H9 (cell line): ENCODE data around the gene EEIG2. TPM values are rescaled to one million over a fixed set of nuclear protein-coding genes. Genes with fewer than 3 reads are reported as not detected.

Source experiments
- DNase-seq: peaks from one replicate; pipeline ENCODE4 v3.0.0-alpha.2; 2017
- H2AFZ ChIP-seq: one replicate; pipeline ENCODE4 v1.6.1; 2013; ENCODE audit warnings: mild to moderate bottlenecking, low read length, control low read depth, moderate library complexity
- H2AK5ac ChIP-seq: 2 replicates; pipeline ENCODE4 v1.6.1; 2013; ENCODE audit warnings: low read length, control low read depth, mixed read lengths; ENCODE audit not compliant: insufficient read length
- H2BK120ac ChIP-seq: one replicate; pipeline ENCODE4 v1.6.1; 2013; ENCODE audit warnings: low read depth, mild to moderate bottlenecking, low read length, control low read depth, inconsistent platforms; ENCODE audit not compliant: poor library complexity, severe bottlenecking
- H2BK12ac ChIP-seq: 2 replicates; pipeline ENCODE4 v1.6.1; 2013; ENCODE audit warnings: low read length, control low read depth, mixed read lengths, low read depth; ENCODE audit not compliant: insufficient read length
- H2BK15ac ChIP-seq: 2 replicates; pipeline ENCODE4 v1.6.1; 2013; ENCODE audit warnings: low read depth, low read length, control low read depth
- H2BK20ac ChIP-seq: one replicate; pipeline ENCODE4 v1.6.1; 2013; ENCODE audit warnings: low read depth, mild to moderate bottlenecking, low read length, control low read depth, inconsistent platforms; ENCODE audit not compliant: poor library complexity, severe bottlenecking
- H2BK5ac ChIP-seq: 2 replicates; pipeline ENCODE4 v1.6.1; 2013; ENCODE audit warnings: low read length, control low read depth, mixed read lengths; ENCODE audit not compliant: insufficient read length
- H3K14ac ChIP-seq: 2 replicates; pipeline ENCODE4 v1.6.1; 2013; ENCODE audit warnings: low read length, control low read depth; ENCODE audit not compliant: insufficient read depth
- H3K18ac ChIP-seq: 2 replicates; pipeline ENCODE4 v1.6.1; 2013; ENCODE audit warnings: low read depth, mild to moderate bottlenecking, mixed read lengths, low read length, control low read depth; ENCODE audit not compliant: insufficient read length
- H3K23ac ChIP-seq: 2 replicates; pipeline ENCODE4 v1.6.1; 2013; ENCODE audit warnings: low read length, control low read depth, mixed read lengths, low read depth; ENCODE audit not compliant: insufficient read length
- H3K23me2 ChIP-seq: 2 replicates; pipeline ENCODE4 v1.6.1; 2013; ENCODE audit warnings: low read depth, mild to moderate bottlenecking, mixed read lengths, low read length, control low read depth; ENCODE audit not compliant: insufficient read length, poor library complexity, severe bottlenecking
- H3K27ac ChIP-seq: 2 replicates; pipeline ENCODE4 v1.5.1; 2013; ENCODE audit warnings: low read length, control low read depth, mixed read lengths, low read depth; ENCODE audit not compliant: insufficient read length
- H3K27me3 ChIP-seq: 2 replicates; pipeline ENCODE4 v1.6.1; 2013; ENCODE audit warnings: low read length, control low read depth, inconsistent platforms; ENCODE audit not compliant: insufficient read depth
- H3K4ac ChIP-seq: 2 replicates; pipeline ENCODE4 v1.6.1; 2013; ENCODE audit warnings: low read depth, mild to moderate bottlenecking, control low read depth, inconsistent platforms, low read length, moderate library complexity
- H3K4me1 ChIP-seq: 2 replicates; pipeline ENCODE4 v1.6.1; 2013; ENCODE audit warnings: low read length, control low read depth, inconsistent platforms; ENCODE audit not compliant: insufficient read depth
- H3K4me2 ChIP-seq: 2 replicates; pipeline ENCODE4 v1.6.1; 2013; ENCODE audit warnings: low read length, control low read depth, mixed read lengths; ENCODE audit not compliant: insufficient read length, insufficient read depth
- H3K56ac ChIP-seq: 2 replicates; pipeline ENCODE4 v1.6.1; 2013; ENCODE audit warnings: low read depth, mild to moderate bottlenecking, mixed read lengths, low read length, control low read depth; ENCODE audit not compliant: insufficient read length
- H3K79me1 ChIP-seq: 2 replicates; pipeline ENCODE4 v1.6.1; 2013; ENCODE audit warnings: low read depth, mild to moderate bottlenecking, moderate library complexity, low read length, control low read depth, inconsistent platforms; ENCODE audit not compliant: insufficient read depth, poor library complexity, severe bottlenecking
- H3K79me2 ChIP-seq: 2 replicates; pipeline ENCODE4 v1.6.1; 2013; ENCODE audit warnings: low read length, control low read depth, inconsistent platforms; ENCODE audit not compliant: insufficient read depth
- H3K9ac ChIP-seq: 2 replicates; pipeline ENCODE4 v1.6.1; 2013; ENCODE audit warnings: low read length, control low read depth, mixed read lengths; ENCODE audit not compliant: insufficient read length; ENCODE audit errors: extremely low read depth
- H3K9me3 ChIP-seq: one replicate; pipeline ENCODE4 v1.6.1; 2013; ENCODE audit warnings: low read depth, low read length, inconsistent platforms; ENCODE audit not compliant: control insufficient read depth
- H3T11ph ChIP-seq: one replicate; pipeline ENCODE4 v1.6.1; 2013; ENCODE audit warnings: mild to moderate bottlenecking, low read length, control low read depth, inconsistent platforms
- H4K20me1 ChIP-seq: one replicate; pipeline ENCODE4 v1.6.1; 2013; ENCODE audit not compliant: control insufficient read depth, insufficient read length, insufficient read depth
- H4K5ac ChIP-seq: 2 replicates; pipeline ENCODE4 v1.6.1; 2013; ENCODE audit warnings: low read depth, mild to moderate bottlenecking, mixed read lengths, low read length, control low read depth; ENCODE audit not compliant: insufficient read length
- H4K8ac ChIP-seq: replicated peaks from 2 replicates; pipeline ENCODE4 v1.6.1; 2013; ENCODE audit warnings: low read length, control low read depth, mixed read lengths, low read depth; ENCODE audit not compliant: insufficient read length
- H4K91ac ChIP-seq: 2 replicates; pipeline ENCODE4 v1.6.1; 2013; ENCODE audit warnings: low read depth, mild to moderate bottlenecking, moderate library complexity, mixed read lengths, low read length, control low read depth; ENCODE audit not compliant: insufficient read length
- H3K27ac Mint-ChIP-seq, 3 experiments: 2 replicates in 2 of 3; 3 replicates in 1 of 3; pipeline ENCODE4 v1.8.0; 2020 to 2021; ENCODE audit warnings: mixed read lengths in 3 of 3, mild to moderate bottlenecking in 1 of 3, moderate library complexity in 1 of 3
- H3K27me3 Mint-ChIP-seq: 2 replicates; pipeline ENCODE4 v1.8.0; 2021; ENCODE audit warnings: low read depth, mild to moderate bottlenecking, moderate library complexity, mixed read lengths
- H3K36me3 Mint-ChIP-seq, 3 experiments: 2 replicates in 2 of 3; 3 replicates in 1 of 3; pipeline ENCODE4 v1.8.0; 2020 to 2021; ENCODE audit warnings: low read depth in 3 of 3, mixed read lengths in 3 of 3; ENCODE audit not compliant: insufficient read depth in 1 of 3
- H3K4me1 Mint-ChIP-seq, 2 experiments: 2 replicates each; pipeline ENCODE4 v1.8.0; 2020; ENCODE audit warnings: mixed read lengths in 2 of 2
- H3K4me3 Mint-ChIP-seq, 2 experiments: 2 replicates in 1 of 2; 3 replicates in 1 of 2; pipeline ENCODE4 v1.8.0; 2020 to 2021; ENCODE audit warnings: mild to moderate bottlenecking in 2 of 2, mixed read lengths in 2 of 2, moderate library complexity in 1 of 2
- H3K9me3 Mint-ChIP-seq, 2 experiments: 2 replicates in 1 of 2; 3 replicates in 1 of 2; pipeline ENCODE4 v1.8.0; 2020; ENCODE audit warnings: mild to moderate bottlenecking in 2 of 2, mixed read lengths in 2 of 2, moderate library complexity in 1 of 2
- WGBS: extraction: QIAGEN DNeasy Blood & Tissue Kit; methylation state at CpG from one replicate; pipeline ENCODE4 v1.1.7; 2013; ENCODE audit warnings: missing lambda C conversion rate, low lambda C conversion rate, mixed read lengths; ENCODE audit not compliant: insufficient read length; ENCODE audit errors: extremely low coverage; 5-methylcytosine and 5-hydroxymethylcytosine counted together
- long read RNA-seq: library from polyadenylated mRNA; unstranded; transcript quantifications from one replicate; pipeline ENCODE4 v2.0.0, GENCODE V29; 2020
- total RNA-seq: library from RNA; stranded (reverse); gene quantifications from 2 replicates; pipeline ENCODE4 v1.2.1, GENCODE V29; 2021
- TF ChIP-seq, protein P1 (sequence below): fragments of 200-600 bp; sonication (generic); conservative IDR thresholded peaks from 3 replicates; pipeline ENCODE4 v1.8.0; 2021; ENCODE audit warnings: antibody characterized with exemption, mild to moderate bottlenecking

The EEIG2 gene
- 16.9 and 17.0 TPM in 2 replicates for total RNA-seq
- long read RNA-seq, partial matches to known transcripts, result 0 of 4 reads
- long read RNA-seq, other reads (novel, unspliced or antisense), result 4 of 4 reads

DNA sequence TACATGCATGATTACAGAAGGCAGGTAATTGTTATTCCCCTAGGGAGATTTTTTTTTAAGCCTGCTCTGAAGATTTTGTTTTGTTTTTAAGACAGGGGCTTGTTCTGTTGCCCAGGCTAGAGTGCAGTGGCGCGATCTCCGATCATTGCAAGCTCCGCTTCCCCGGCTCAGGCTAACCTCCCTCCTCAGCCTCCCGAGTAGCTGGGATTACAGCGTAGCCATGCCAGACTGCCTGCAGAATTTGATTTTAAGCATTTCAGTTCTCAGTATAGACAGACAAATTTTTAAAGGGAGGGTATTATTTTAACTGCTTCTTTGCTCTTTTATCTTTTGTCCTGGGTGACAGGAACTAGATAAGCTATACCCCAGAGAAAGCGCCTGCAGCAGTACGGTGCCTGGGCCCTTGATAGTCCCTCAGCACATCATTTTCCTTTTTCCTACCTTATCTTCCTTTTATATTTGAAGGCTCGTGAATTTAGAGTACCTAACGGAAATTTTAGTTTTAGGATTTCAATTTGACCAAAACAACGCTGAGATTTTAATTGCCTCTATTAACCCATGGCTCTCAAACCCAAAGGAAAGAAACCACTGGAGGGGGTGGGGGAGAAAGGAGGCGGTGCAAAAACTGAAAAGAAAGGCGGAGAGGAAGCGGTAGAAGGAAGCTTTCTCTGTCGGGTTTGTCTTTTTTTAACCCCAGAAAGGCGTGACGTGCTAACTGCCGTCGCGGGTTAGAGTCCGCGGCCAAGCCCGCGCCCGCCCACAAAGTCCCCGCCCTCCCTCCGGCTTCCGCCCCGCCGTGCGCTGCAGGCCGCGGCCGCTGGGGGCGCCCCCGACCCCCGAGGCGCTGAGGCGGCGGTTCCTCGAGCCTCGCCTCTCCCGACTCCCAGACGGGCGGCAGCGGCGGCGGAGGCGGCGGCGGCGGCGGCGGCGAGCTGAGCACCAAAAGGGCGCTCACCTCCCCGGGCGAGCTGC lies at the start of gene EEIG2:
Gene EEIG2 (plus strand): TSS at position 886 of the 972 bp plus-strand sequence. CDS start 329 bp downstream, outside the sequence.
- Histone ChIP-seq H2BK15ac (no peak within 1 kb of the TSS), H2AFZ (no peak within 1 kb of the TSS)

More for the DNA sequence above, at the start of gene EEIG2:
- H3K56ac ChIP-seq, result no peak within 1 kb of the TSS
- H2BK120ac ChIP-seq, result no peak within 1 kb of the TSS
- H3K9me3 ChIP-seq, result no peaks in the 10 kb centered on the region
- H3K23ac ChIP-seq, result no peak within 1 kb of the TSS
- peaks cover 5% of the 10 kb centered on the region; the same call in 1 of the 2 replicates for H3K4me1 ChIP-seq
- Mint-ChIP-seq H3K4me1 (peaks cover 25 to 29% of the 10 kb centered on the region in 2 experiments), H3K27ac (peak within 1 kb of the TSS; percentile 80 to 94 (median 89)), H3K4me3 (peak within 1 kb of the TSS; percentile 81 to 95), H3K9me3 (no peaks in the 10 kb centered on the region), H3K27me3 (no peaks in the 10 kb centered on the region), H3K36me3 (no peaks in the 10 kb centered on the region; a peak in 1 of 7 replicates)
- DNase-seq, result peak; percentile 91
- no peak within 1 kb of the TSS for H3K4ac ChIP-seq
- peaks cover 6% of the 10 kb centered on the region for H3K23me2 ChIP-seq
- no peak within 1 kb of the TSS for H2BK20ac ChIP-seq
- H4K5ac ChIP-seq, result no peak within 1 kb of the TSS
- no CpG with 5 or more reads among the region's 59 CpGs for WGBS
- H3K9ac ChIP-seq, result peak within 1 kb of the TSS; percentile 20
- H2BK12ac ChIP-seq, result no peak within 1 kb of the TSS
- H2AK5ac ChIP-seq, result no peak within 1 kb of the TSS
- H3K4me2 ChIP-seq, result peak within 1 kb of the TSS; percentile 82
- H4K91ac ChIP-seq, result no peak within 1 kb of the TSS
- no peak within 1 kb of the TSS for H4K8ac ChIP-seq
- TF ChIP-seq, protein P1, sequence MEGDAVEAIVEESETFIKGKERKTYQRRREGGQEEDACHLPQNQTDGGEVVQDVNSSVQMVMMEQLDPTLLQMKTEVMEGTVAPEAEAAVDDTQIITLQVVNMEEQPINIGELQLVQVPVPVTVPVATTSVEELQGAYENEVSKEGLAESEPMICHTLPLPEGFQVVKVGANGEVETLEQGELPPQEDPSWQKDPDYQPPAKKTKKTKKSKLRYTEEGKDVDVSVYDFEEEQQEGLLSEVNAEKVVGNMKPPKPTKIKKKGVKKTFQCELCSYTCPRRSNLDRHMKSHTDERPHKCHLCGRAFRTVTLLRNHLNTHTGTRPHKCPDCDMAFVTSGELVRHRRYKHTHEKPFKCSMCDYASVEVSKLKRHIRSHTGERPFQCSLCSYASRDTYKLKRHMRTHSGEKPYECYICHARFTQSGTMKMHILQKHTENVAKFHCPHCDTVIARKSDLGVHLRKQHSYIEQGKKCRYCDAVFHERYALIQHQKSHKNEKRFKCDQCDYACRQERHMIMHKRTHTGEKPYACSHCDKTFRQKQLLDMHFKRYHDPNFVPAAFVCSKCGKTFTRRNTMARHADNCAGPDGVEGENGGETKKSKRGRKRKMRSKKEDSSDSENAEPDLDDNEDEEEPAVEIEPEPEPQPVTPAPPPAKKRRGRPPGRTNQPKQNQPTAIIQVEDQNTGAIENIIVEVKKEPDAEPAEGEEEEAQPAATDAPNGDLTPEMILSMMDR, result peak; percentile 72
- no peak within 1 kb of the TSS for H3K18ac ChIP-seq
- no peak within 1 kb of the TSS for H3T11ph ChIP-seq
- H4K20me1 ChIP-seq, result no peaks in the 10 kb centered on the region
- no peaks in the 10 kb centered on the region for H3K27me3 ChIP-seq
- peak within 1 kb of the TSS; percentile 62; the same call in 1 of the 2 replicates for H3K14ac ChIP-seq
- no peak within 1 kb of the TSS for H2BK5ac ChIP-seq
- H3K79me1 ChIP-seq, result no peaks in the 10 kb centered on the region
- peaks cover 4% of the 10 kb centered on the region; the same call in 1 of the 2 replicates for H3K79me2 ChIP-seq
- no peak within 1 kb of the TSS for H3K27ac ChIP-seq
